Skeletal muscle cell (primary cell): Measurements from ENCODE around the gene GBA2.

Source experiments
- DNase-seq: peaks from one replicate; pipeline ENCODE4 v3.0.0-alpha.2; 2010; ENCODE audit warnings: low read depth
- H3K4me3 ChIP-seq: 2 replicates; pipeline ENCODE4 v1.5.1; 2011; ENCODE audit warnings: low read depth, mild to moderate bottlenecking, control low read depth, low read length, moderate library complexity

Gene GBA2

DNA sequence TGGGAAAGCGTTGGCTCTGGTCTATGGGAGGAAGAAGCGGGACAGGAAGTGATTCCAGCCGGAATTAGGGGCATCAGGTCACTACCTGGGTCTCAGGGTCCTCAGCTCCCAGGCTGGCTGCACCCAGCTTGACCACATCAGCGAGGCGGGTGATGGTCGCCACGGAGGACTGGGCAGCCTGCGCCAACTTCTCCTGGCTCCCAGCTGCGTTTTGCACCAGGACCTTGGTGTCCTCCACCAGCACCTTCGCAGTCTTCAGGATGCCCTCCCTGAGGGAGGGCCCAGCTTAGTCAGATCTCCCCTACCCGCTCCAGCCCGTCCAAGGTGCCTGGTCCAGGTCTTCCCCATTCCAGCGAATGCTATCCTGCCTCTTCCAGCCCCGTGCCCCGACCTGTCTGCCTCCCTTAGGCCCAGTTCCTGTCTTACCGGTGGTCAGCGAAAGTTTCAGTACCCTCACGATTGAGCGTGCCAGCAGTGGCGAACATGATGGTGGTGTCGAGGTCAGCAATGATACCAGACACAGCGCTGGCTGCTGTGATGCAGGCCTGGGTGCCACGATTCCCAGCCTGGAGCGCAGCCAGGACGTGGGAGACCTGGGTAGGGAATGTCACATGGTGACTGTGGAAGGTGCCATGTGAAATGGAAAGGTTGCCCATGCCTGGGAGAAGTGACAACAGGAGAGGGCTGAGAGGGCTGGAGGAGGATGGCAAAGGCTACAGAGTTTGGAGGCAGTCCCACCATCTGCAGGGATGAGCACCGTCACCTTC lies 44.9 kb downstream of the GBA2 start:
- no peak for DNase-seq

DNA sequence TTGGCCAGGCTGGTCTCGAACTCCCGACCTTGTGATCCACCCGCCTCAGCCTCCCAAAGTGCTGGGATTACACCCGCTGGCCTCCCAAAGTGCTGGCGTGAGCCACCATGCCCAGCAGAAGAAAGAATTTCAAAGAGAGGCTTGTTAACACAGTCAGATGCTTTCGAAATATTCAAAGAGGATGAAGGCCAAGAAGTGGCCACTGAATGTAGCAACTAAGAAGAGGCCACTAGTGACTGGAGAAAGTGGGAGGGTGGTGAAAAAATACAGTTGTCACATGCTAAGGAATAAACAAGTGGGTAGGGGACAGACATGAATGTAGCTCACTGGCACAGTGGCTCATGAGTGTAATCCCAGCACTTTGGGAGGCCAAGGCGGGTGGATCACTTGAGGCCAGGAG lies 46.3 kb downstream of the GBA2 start:
- no peak overlapping the region for H3K4me3 ChIP-seq
- no peak for DNase-seq

More for the DNA sequence above, 44.9 kb downstream of the GBA2 start:
- no peak overlapping the region for H3K4me3 ChIP-seq

DNA sequence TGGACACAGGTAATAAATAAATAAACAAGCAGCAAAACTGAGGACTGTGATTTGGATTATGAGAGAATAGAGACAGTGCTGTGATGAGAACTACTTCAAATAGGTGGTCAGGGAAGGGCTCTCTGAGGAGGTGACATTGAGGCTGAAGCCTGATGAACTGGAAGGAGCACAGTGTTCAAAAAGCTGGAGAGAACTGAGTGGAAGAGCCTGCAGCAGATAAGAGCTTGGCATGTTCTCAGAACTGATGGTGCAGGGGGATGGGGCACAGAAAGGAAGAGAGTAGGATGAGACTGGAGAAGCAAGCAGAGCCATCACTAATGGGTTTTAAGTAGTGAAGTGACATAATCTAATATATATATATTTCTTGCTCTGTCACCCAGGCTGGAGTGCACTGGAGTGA lies 48.1 kb downstream of the GBA2 start:
- no peak overlapping the region for H3K4me3 ChIP-seq
- no peak for DNase-seq

DNA sequence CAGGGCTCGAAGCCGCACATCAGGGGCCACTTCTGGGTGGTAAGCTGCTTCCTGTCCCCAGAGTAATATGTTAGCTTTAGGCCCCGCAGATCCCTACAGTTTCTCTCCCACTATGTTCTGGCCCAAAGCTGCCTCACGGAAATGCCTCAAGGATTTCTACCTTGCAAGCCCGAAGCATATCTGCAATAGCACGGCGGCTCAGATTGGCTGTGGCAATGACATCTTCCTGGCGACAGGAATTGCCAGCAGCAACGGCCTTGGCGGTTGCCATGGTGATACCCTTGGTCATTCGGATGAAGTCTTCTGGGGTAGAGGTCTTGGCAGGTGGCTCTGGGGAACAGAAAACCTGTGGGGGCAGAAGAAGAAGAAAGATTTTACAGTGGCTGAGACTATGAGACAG lies 49.0 kb downstream of the GBA2 start:
- DNase-seq, result no peak

DNA sequence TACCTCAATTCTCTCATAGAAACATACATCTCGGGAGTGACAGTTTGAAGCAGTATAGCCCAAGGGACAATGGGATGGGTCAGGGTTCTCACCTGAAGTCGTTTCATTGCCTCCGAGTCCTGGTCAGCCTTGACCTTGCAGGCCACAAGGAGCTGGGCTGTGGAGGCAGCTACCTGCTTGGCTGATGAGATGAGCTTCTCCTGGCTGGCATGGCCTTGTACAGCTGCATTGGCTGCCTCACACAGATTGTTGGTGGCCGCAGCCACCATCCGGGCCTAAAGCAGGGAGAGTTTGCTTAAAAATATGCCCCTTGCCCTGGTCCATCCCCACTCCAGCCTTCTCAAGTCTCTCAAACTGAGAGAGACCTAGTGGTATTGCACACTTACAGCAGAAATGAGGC lies 50.8 kb downstream of the GBA2 start:
- DNase-seq, result no peak

More for the DNA sequence above, 49.0 kb downstream of the GBA2 start:
- no peak overlapping the region for H3K4me3 ChIP-seq

DNA sequence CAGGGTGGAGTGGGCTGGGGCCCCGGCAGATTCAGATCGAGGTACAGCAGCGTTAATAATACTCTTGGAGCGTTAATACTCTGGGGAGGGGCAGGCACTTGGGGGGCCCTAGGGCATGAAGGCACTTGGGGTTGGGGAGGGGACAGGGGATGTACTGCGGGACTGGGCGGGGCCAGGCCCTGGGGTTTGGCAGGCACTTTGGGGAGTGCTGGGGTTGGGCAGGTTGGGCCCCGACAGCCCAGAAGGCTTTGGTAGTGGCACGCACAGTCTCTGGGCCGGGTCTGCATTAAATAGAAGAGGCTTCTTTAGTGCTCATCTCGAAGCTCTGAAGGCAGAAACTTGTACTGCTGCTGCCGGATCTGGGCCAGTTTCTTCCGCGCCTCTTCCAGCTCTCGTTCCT lies 51.5 kb downstream of the GBA2 start:
- no peak for DNase-seq
- no peak overlapping the region for H3K4me3 ChIP-seq

More for the DNA sequence above, 50.8 kb downstream of the GBA2 start:
- no peak overlapping the region for H3K4me3 ChIP-seq

DNA sequence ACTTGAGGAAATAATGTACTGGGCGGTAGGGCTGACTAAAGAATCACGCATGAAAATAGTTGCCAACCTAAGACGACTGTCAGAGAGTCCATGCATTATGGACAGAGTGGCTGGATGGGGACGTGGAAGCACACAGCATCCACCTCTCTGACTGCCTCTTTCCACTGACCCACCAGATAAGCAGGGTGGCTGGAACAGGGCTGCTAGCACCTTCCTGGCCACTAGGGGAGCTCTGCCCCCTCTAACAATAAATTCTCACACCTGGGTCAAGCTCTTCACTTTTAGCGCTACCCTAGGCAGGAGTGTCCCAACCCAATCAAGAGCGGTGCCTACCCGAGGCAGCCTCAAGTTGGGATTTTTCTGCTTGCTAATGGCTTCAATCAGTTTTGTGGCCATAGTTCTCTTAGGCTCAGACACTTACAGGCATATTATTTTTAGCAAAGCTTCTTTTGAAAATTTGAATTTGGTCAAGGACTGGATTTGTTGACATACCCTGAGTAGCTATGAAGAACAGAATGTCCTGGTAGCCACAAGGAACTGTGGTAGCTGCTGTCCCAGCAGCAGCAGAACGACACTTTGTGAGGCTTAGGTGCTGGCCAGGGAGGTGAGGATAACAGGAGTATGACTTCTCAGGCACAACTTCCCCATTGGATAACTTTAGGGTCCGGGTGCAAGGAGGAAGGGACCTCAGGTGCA lies 52.4 kb downstream of the GBA2 start:
- H3K4me3 ChIP-seq, result no peak overlapping the region
- no peak for DNase-seq

DNA sequence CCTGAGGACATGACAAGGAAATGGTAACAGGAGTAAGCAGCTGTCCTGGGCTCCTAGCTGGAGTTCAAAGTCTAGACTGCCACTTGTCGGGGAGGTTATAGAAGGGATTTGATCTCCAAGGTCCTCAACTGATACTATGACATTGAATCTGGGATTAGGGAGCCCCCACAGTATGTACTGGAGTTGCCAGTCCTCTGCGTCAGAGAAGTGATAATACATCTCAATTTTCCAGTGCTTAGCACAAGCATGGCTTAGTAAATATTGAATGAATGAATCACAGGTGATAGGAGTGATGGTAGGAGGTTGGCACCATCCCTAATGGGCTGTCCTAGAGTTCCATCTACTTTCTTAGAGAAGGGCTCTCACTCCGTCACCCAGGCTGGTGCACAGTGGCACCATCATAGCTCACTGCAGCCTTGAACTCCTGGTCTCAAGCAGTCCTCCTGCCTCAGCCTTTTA lies 53.1 kb downstream of the GBA2 start:
- no peak for DNase-seq
- H3K4me3 ChIP-seq, result no peak overlapping the region

DNA sequence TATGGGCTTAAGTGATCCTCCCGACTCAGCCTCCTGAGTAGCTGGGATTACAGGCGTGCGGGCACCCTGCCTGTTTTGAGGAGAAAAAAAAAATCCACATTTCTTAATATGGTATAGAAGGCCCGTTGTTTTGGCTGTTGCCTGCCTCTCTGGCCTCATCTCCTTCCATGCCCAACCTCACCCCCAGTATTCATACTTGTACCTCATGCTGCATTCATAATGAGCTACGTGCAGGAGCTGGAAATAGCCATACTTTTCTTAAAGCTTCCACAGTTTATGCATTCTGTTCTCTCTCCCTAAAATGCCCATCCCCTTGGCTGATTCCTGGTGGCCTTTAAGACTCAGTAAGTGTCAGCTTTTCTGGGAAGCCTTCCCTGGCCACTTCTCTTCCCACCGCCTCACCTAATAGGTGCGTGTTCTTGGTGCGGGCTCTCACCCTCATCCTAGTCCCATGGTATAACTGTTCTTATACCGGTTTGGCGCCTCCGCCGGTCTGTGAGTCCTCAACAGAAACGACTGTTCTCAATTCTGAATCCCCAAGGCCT lies 57.2 kb downstream of the GBA2 start:
- no peak for DNase-seq
- no peak overlapping the region for H3K4me3 ChIP-seq

DNA sequence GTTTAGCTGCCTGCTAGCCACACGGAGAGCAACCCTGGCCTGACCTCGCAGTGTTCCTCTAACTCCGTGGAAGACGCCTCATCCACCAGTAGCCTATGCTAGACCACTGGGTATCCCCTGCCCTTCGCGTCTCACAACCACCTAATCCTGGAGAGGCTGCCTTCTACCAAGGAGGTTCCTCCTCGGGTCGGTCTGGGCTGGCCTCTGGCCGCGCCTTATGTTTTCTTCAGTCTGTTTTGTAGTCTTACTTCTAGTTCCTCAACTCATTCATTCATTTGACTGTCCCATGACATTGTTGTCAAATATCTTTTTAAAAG lies 57.7 kb downstream of the GBA2 start:
- peak overlapping the region; percentile 99 for H3K4me3 ChIP-seq
- no peak for DNase-seq

DNA sequence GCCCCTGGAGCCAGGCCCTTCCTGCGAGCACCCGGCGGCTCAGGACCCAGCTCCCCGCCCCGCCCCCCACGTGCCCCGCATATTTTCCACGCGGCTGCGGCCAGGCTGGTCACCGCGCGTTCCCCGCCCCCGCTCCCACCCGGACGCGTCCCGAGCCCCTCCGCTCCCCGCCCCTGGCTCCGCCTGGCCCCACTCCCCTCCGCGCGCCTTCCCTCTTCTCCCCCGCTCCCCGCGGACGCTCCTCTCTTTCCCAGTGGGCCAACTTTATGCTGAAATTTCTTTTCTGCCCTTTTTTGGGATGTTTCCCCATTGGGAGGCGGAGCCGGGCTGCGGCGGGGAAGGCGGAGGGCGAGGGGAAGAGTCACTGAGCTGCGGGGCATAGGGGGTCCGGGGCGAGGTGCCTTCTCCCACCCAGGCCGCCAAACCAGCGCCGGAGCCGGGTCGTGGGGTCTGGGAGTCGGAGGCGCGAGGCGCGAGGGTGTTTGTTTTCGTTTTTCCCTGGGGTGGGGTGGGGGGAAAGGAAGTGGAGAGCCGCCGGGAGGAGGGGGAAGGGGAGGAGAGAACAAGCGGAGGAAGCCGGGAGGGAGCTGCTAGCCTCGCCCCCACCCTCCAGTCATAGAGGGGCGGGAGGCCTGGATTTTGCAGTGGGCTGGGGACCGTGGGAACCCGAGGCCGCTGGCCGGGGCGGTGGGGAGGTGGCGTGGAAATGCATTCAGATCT lies 58.3 kb downstream of the GBA2 start:
- H3K4me3 ChIP-seq, result peak overlapping the region; percentile 99
- peak; percentile 53 for DNase-seq

DNA sequence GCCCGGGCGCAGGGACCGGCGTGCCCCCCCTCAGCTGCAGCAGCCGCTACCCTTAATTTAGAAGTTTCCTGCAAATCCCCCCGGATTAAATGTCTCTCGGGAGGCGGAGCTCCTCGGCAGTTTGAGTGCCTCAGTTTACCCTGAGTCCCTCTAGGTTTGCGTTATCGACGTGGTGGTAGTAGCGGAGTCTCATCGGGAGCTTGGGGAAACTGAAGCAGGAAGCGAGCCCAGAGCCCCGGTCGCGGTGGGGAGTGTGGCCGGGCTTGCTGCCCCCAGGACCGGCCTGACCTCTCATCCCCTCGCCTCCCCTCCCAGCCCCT lies 58.8 kb downstream of the GBA2 start:
- peak overlapping the region; percentile 99 for H3K4me3 ChIP-seq
- peak; percentile 29 for DNase-seq

DNA sequence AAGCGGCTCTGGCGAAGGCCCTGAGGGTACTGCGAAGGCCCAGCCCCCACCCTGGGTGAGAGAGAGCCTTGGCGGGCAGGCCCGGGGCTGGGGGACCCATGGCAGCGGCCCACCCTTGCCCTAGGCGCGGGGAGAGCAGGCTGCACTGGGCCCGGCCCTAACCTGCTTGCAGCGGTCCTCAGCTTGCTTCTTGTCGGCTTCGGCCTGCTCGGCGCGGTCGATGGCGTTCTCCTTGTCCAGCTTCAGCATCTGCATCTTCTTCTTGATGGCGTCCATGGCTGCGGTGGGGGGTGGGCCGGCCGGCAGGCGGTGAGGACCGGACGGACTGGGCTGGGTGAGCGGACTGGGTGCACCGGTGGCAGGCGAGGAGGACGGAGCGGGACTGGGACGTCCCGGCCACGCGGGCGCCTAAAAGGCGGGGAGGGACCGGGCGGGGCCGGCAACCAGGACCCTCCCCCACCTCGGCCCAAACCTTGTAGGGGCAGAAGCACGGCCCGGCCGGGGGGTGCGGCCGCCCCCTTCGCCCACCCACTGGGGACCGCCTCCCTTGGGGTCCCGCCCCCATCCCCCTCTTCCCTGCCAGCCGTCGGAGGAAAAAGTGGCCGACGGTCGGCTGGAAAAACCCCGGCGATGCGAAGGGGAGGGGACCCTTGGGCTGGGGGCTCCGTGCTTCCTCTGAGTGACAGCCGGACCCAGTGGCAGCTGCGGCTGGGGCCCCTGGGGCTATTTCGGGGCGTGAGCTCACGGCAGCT lies 59.3 kb downstream of the GBA2 start, which contains the start of gene TPM2:
TSS of gene TPM2 (minus strand) at position 384 of the 752 bp plus-strand sequence. CDS start at position 276, 108 bp downstream.
- H3K4me3 ChIP-seq, result peak within 1 kb of the TSS; percentile 99
- peak; percentile 73 for DNase-seq

DNA sequence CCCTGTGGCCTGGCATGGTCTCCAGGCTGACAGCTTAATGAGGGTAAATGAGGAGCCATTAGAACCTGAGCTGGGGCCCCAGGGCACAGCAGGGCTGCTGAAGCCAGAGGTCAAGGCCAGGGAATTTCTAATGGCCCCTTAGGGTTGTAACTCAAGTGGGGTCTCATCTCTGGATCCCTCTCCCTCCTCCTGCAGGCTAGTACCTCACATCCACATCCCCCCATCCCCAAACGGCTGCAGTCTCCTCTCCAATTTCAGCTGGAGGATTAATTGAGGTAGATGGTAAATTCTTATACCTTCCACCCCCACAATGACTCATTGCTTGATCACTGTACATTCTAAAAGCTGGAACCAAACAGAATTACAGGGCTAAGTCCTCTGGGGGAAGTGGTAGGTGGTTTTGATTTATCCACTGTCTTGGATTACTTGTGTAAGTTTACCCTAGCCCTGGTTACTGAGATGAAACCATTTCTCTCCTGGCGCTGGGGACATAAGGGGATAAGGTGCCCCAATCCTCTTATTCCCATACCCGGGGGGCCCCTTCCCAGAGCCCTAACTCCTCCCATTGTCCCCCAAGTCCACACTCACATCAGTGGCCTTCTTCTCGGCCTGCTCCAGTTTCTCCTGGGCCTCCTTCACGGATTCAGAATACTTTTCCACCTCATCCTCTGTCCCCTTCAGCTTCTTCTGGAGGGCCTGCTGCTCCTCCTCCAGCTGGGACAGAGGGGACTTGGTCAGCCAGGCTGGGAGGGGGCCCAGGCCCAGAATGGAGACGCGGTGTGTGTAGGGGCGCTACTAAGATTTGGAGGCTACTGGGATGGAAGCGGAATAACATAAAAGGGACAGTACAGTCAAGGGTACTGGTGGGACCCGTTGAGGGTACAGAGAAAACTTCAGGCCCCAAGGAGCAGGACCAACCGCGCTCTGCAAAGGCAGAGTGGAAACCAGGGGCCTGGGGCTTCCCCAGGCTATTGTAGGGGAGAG lies 60.2 kb downstream of the GBA2 start:
- DNase-seq, result peak; percentile 71
- peak overlapping the region; percentile 99 for H3K4me3 ChIP-seq

DNA sequence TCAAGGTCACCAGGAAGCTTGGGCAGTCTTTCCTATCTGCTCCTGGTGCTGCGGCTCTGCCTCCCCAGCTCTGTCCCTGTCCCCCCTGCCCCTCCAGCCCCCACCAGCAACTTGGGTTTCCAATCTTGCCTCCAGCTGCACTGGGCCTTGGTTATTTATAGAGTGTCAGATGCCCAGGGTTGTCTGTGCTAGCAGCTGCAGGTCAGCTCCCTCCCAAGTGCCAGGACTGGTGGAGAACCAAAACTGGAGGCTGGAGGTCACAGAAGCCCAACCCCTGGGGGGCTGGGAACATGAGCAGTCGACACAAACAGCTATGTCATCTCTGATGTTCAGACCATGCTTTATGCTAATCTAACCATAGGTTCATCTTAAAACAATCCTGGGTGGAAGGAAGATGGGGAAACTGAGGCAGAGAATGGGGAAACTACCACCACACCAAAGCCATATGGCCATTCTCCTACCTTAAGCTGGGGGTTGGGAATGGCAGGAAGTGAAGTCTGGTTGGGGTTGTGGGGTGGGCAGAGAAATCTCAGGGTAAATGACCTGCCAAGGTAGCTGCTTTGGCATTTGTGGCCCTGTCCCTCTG lies 61.0 kb downstream of the GBA2 start:
- H3K4me3 ChIP-seq, result peak overlapping the region; percentile 99
- no peak for DNase-seq

DNA sequence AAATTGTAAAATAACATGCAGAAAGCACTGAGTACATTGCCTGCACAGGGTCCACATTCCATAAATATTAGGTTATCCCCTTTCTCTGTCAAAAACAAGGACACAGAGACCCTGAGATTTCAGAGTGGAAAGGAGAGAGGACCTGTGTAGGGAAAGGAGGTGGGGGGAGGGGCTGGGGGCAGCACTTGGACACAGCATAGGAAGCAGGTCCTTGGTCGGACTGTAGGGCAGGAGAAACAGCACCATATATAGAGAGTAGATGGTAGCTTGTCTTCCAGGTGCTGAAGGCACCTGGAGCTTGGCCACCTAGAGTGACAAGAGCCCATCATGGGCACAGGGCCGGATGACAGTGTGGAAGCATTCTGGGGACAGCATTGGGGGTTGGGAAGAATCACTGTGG lies 61.7 kb downstream of the GBA2 start:
- peak overlapping the region; percentile 99 for H3K4me3 ChIP-seq
- no peak for DNase-seq
